ENCODE measurements around the gene SUSD2.

Gene SUSD2

DNA sequence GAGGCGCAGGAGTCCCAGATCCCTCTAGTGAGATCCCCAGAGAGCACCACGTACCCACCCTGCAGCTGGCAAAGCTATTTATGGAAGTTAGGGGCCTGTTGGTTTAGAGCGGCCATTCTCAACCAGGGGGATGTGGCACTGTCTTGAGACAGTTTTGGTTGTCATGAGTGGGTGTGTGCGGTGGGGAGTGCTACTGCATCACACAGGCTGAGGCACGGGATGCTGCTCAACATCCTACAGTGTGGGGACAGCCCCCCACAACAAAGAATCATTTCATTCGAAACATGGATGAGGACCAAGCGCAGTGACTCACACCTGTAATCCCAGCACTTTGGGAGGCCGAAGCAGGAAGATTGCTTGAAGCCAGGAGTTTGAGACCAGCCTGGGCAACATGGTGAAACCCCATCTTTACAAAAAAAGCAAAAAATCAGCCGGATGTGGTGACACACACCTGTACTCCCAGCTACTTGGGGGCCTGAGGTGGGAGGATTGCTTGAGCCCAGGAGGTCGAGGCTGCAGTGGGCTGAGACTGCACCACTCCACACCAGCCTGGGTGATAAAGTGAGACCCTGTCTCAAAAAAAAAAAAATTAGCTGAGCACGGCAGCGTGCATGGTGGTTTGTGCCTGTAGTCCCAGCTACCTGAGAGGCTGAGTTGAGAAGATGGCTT is 35.4 kb downstream of the SUSD2 start:
- TF ChIP-seq, protein P1, sequence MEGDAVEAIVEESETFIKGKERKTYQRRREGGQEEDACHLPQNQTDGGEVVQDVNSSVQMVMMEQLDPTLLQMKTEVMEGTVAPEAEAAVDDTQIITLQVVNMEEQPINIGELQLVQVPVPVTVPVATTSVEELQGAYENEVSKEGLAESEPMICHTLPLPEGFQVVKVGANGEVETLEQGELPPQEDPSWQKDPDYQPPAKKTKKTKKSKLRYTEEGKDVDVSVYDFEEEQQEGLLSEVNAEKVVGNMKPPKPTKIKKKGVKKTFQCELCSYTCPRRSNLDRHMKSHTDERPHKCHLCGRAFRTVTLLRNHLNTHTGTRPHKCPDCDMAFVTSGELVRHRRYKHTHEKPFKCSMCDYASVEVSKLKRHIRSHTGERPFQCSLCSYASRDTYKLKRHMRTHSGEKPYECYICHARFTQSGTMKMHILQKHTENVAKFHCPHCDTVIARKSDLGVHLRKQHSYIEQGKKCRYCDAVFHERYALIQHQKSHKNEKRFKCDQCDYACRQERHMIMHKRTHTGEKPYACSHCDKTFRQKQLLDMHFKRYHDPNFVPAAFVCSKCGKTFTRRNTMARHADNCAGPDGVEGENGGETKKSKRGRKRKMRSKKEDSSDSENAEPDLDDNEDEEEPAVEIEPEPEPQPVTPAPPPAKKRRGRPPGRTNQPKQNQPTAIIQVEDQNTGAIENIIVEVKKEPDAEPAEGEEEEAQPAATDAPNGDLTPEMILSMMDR (IDR thresholded peaks at IDR 0.05; ENCODE audit: control extremely low read depth, extremely low read depth, low read depth, missing control alignments) = no peak
- CTCF ChIA-PET = interaction anchor here (0.8 to 9.6 kb wide), 3 partner anchors 9 to 26 kb away, joined by 3 to 67 read pairs (median 4); no protein-coding TSS in a partner anchor
- POLR2A ChIA-PET = no interaction called here
- DNase-seq (ENCODE audit: extremely low spot score) = no peak

DNA sequence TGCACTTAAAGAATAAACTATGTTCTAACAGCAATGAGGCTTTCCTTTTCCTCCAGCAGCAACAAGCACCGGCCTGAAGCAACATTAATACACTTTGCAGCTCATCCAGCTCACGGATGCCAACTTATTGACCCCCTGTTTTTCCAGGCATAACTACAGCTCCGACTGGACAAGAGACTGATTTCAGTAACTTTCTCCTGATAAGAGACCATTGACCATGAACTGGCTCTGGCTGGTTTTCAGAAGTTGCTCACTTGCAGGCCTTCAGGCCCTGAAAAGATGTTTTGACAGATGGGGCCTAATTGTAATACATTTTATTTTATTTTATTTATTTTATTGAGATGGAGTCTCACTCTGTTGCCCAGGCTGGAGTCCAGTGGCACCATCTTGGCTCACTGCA is 36.1 kb downstream of the SUSD2 start:
- ChIA-PET POLR2A (no interaction called here), CTCF (interaction anchor here (1.0 to 9.6 kb wide), 2 partner anchors 13 to 33 kb away, joined by 3 to 67 read pairs; no protein-coding TSS in a partner anchor)
- DNase-seq (ENCODE audit: extremely low spot score) = no peak
- TF ChIP-seq, protein P1 (IDR thresholded peaks at IDR 0.05; ENCODE audit: control extremely low read depth, extremely low read depth, low read depth, missing control alignments) = no peak

DNA sequence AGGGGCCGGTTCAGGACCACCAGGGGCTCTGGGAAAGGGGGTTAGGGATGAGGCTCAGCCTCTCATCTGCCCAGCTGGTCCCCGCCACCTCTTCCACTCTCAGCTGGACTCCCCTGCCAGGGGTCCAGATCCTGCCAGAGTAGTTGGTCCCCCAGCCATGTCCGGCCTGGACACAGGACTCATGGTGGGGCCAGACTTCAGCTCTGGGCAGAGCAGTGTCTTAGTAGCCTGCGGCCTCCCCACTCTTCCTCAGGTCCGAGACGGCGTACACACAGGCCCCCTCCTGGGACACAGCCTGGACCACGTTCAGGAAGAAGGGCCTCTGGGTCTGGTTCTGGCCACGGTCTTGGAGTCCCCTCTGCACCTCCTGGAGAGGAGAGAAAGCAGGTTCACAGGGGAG is 38.5 kb downstream of the SUSD2 start:
- DNase-seq (ENCODE audit: extremely low spot score) = no peak
- ChIA-PET POLR2A (no interaction called here), CTCF (interaction anchor here (9.6 kb wide), 1 partner anchor 11 kb away, joined by 67 read pairs; no protein-coding TSS in a partner anchor)
- TF ChIP-seq, protein P1 (IDR thresholded peaks at IDR 0.05; ENCODE audit: control extremely low read depth, extremely low read depth, low read depth, missing control alignments) = no peak

DNA sequence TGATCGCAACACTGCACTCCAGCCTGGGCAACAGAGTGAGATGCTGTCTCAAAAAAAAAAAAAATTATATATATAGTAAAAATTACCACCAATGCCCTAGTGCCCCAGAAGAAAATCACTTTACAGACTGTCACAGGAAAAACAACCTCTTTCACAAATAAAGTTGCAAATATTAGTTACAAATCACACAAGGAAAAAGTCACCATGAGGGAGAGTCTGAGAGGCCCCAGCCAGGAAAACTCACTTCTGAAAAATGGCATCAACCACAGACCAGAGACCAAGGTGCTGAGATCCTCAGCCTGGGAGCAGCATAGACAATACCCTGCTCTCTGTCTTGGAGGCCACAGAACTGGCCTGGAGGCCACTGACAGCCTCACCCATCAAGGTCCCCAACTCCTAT is 43.2 kb downstream of the SUSD2 start:
- no peak for DNase-seq (ENCODE audit: extremely low spot score)
- ChIA-PET CTCF (no interaction called here), POLR2A (no interaction called here)
- TF ChIP-seq, protein P1 (IDR thresholded peaks at IDR 0.05; ENCODE audit: control extremely low read depth, extremely low read depth, low read depth, missing control alignments) = no peak

DNA sequence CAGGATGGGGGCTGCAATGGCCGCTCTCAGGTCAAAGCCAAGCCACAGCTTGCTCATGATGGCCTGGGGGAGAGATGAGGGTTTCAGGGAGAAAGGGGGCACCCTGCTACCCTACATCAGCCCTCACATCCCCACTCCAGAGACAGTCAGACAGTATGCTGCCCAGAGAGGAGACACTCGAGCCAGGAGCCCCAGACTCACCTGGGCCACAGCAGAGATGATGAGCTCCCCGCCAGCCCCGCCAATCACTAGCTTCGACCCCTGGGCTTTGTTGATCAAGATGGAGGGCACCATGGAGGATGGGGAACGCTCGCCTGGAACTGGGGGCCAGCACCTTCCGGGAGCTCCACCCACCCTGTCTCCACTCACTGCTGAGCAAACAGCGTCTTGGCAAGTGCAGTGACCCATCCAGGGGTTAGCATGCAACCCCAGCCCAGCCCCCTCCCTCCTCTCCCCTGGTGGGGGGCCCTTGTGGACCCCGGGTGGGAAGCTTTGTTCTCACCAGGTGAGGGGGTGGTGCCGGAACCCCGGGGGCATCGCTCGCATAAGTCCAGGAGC is 43.8 kb downstream of the SUSD2 start:
- ChIA-PET CTCF (interaction anchor here (1.1 kb wide), 1 partner anchor 18 kb away, joined by 4 read pairs; no protein-coding TSS in a partner anchor), POLR2A (no interaction called here)
- no peak for DNase-seq (ENCODE audit: extremely low spot score)
- TF ChIP-seq, protein P1 (IDR thresholded peaks at IDR 0.05; ENCODE audit: control extremely low read depth, extremely low read depth, low read depth, missing control alignments) = no peak

DNA sequence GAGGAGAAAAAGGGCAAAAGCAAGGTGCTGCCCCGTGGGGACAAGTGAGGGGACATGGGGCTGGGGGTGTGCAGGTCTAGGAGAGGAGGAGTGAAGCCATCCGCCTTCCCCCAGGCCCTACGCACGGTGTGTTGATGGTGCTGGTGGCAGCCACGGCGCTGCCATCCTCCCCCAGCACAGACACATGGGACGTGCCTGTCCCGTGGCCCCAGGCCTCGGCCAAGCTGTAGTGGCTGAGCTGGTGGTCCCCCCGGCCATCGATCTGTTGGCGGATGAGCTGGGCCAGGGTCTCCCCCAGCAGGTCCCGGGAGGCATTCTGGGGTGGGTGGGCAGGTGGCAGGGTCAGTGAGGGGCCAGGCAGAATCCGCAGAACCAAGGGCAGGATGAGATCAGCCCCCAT is 44.7 kb downstream of the SUSD2 start:
- ChIA-PET CTCF (interaction anchor here (1.1 to 1.4 kb wide), 3 partner anchors 10 to 36 kb away, joined by 3 to 4 read pairs (median 4); no protein-coding TSS in a partner anchor), POLR2A (interaction anchor here (0.7 kb wide), 1 partner anchor 103 kb away, joined by 3 read pairs; no protein-coding TSS in a partner anchor)
- DNase-seq (ENCODE audit: extremely low spot score) = no peak
- TF ChIP-seq, protein P1 (IDR thresholded peaks at IDR 0.05; ENCODE audit: control extremely low read depth, extremely low read depth, low read depth, missing control alignments) = no peak
